ENCODE measurements around the gene ZNF358.

Gene ZNF358

DNA sequence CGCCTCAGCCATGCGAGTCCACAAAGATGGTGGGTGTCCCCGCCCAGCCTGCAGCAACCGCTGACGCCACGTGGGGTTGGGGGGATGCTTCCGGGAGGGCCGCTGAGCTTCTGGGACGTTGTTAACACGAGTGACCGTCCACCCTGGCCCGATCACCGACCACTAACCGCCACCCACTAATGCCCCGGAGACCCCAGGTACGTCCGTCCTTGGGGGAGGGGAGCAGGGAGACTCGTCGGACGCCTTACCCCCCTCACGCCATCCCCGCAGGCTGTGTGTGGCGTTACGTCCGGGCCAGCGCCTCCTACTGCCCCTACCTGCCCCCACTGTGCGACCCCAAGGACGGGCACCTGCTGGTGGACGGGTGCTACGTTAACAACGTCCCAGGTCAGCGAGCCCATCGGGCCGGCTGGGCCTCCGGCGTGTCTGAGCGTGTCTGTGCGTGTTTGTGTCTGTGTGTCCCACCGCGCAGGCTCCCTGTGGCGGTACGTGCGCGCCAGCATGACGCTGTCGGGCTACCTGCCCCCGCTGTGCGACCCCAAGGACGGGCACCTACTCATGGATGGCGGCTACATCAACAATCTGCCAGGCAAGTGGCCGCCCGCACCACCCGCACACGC, 40.9 kb downstream of the ZNF358 start:
- no peak for TF ChIP-seq EZH2 (IDR thresholded peaks at IDR 0.05; ENCODE audit: borderline replicate concordance, low read length)
- TF ChIP-seq, protein P1, sequence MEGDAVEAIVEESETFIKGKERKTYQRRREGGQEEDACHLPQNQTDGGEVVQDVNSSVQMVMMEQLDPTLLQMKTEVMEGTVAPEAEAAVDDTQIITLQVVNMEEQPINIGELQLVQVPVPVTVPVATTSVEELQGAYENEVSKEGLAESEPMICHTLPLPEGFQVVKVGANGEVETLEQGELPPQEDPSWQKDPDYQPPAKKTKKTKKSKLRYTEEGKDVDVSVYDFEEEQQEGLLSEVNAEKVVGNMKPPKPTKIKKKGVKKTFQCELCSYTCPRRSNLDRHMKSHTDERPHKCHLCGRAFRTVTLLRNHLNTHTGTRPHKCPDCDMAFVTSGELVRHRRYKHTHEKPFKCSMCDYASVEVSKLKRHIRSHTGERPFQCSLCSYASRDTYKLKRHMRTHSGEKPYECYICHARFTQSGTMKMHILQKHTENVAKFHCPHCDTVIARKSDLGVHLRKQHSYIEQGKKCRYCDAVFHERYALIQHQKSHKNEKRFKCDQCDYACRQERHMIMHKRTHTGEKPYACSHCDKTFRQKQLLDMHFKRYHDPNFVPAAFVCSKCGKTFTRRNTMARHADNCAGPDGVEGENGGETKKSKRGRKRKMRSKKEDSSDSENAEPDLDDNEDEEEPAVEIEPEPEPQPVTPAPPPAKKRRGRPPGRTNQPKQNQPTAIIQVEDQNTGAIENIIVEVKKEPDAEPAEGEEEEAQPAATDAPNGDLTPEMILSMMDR (IDR thresholded peaks at IDR 0.05; ENCODE audit: low read length): no peak
- H3F3A ChIP-seq (ENCODE audit: insufficient read depth, low read length): no peaks in the 10 kb centered on the region

DNA sequence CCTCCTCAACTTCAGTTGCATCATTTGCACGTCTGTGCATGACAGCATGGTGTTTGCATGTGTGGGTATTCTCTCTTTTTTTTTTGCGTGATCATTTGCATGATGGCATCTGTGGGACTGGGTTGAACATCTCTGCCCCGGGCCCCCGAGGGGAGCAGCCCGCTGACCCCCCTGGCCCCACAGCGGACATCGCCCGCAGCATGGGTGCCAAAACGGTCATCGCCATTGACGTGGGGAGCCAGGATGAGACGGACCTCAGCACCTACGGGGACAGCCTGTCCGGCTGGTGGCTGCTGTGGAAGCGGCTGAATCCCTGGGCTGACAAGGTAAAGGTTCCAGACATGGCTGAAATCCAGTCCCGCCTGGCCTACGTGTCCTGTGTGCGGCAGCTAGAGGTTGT, 42.8 kb downstream of the ZNF358 start:
- no peak overlapping the region for H2AFZ ChIP-seq (ENCODE audit: low read length)
- no peak overlapping the region for H3K9ac ChIP-seq (ENCODE audit: low read length)
- H3K4me1 ChIP-seq (ENCODE audit: insufficient read depth, low read length, severe bottlenecking): no peaks in the 10 kb centered on the region
- H3K4me3 ChIP-seq (ENCODE audit: low read depth, low read length, poor library complexity, severe bottlenecking): no peak overlapping the region
- no peaks in the 10 kb centered on the region for H3K9me3 ChIP-seq (ENCODE audit: low read length)
- H3K36me3 ChIP-seq (ENCODE audit: insufficient read depth, low read length): peaks cover 50% of the 10 kb centered on the region
- H3K79me2 ChIP-seq (ENCODE audit: insufficient read depth, low read length): no peaks in the 10 kb centered on the region
- TF ChIP-seq, protein P1 (IDR thresholded peaks at IDR 0.05; ENCODE audit: low read length): no peak
- TF ChIP-seq EZH2 (IDR thresholded peaks at IDR 0.05; ENCODE audit: borderline replicate concordance, low read length): no peak
- H3K27me3 ChIP-seq (ENCODE audit: insufficient read depth, low read length): no peaks in the 10 kb centered on the region
- no peaks in the 10 kb centered on the region for H3K9me2 ChIP-seq (ENCODE audit: low read depth, low read length)
- H4K20me1 ChIP-seq (ENCODE audit: insufficient read depth, low read length): no peaks in the 10 kb centered on the region
- H3K4me2 ChIP-seq (ENCODE audit: low read length): no peak overlapping the region
- H3K27ac ChIP-seq (ENCODE audit: low read depth, low read length, poor library complexity, severe bottlenecking): no peak overlapping the region
- no peaks in the 10 kb centered on the region for H3F3A ChIP-seq (ENCODE audit: insufficient read depth, low read length)

More for the DNA sequence above, 40.9 kb downstream of the ZNF358 start:
- no peaks in the 10 kb centered on the region for H3K9me3 ChIP-seq (ENCODE audit: low read length)
- H3K27ac ChIP-seq (ENCODE audit: low read depth, low read length, poor library complexity, severe bottlenecking): no peak overlapping the region
- H4K20me1 ChIP-seq (ENCODE audit: insufficient read depth, low read length): no peaks in the 10 kb centered on the region
- no peak overlapping the region for H3K4me2 ChIP-seq (ENCODE audit: low read length)
- H3K79me2 ChIP-seq (ENCODE audit: insufficient read depth, low read length): no peaks in the 10 kb centered on the region
- H2AFZ ChIP-seq (ENCODE audit: low read length): no peak overlapping the region
- H3K4me3 ChIP-seq (ENCODE audit: low read depth, low read length, poor library complexity, severe bottlenecking): no peak overlapping the region
- peaks cover 51% of the 10 kb centered on the region for H3K36me3 ChIP-seq (ENCODE audit: insufficient read depth, low read length)
- no peaks in the 10 kb centered on the region for H3K9me2 ChIP-seq (ENCODE audit: low read depth, low read length)
- H3K9ac ChIP-seq (ENCODE audit: low read length): no peak overlapping the region
- no peaks in the 10 kb centered on the region for H3K27me3 ChIP-seq (ENCODE audit: insufficient read depth, low read length)
- no peaks in the 10 kb centered on the region for H3K4me1 ChIP-seq (ENCODE audit: insufficient read depth, low read length, severe bottlenecking)

DNA sequence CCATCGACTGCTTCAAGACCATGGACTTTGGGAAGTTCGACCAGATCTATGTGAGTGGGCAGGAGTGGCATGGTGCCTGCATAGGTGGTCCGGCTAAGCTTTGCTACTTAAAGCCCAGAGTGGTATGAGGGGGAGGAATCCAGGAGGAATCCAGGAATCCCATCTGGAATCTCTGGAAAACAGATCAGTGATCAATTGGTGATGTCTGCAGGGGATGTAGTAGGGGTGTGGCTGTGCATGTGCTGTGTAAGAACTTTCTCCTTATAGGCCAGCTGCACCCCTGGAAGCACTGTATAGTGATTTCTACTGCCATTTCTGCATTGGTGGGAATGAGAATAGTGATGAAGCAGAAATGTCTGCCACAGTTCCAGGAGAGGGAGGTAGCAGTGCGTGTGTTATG, 43.2 kb downstream of the ZNF358 start:
- Histone ChIP-seq H3K36me3 (ENCODE audit: insufficient read depth, low read length) (peaks cover 50% of the 10 kb centered on the region), H3K9me2 (ENCODE audit: low read depth, low read length) (no peaks in the 10 kb centered on the region), H3K27ac (ENCODE audit: low read depth, low read length, poor library complexity, severe bottlenecking) (no peak overlapping the region), H2AFZ (ENCODE audit: low read length) (no peak overlapping the region), H3K27me3 (ENCODE audit: insufficient read depth, low read length) (no peaks in the 10 kb centered on the region), H4K20me1 (ENCODE audit: insufficient read depth, low read length) (no peaks in the 10 kb centered on the region), H3K79me2 (ENCODE audit: insufficient read depth, low read length) (no peaks in the 10 kb centered on the region), H3K4me1 (ENCODE audit: insufficient read depth, low read length, severe bottlenecking) (no peaks in the 10 kb centered on the region), H3K4me2 (ENCODE audit: low read length) (no peak overlapping the region), H3F3A (ENCODE audit: insufficient read depth, low read length) (no peaks in the 10 kb centered on the region), H3K9ac (ENCODE audit: low read length) (no peak overlapping the region), H3K4me3 (ENCODE audit: low read depth, low read length, poor library complexity, severe bottlenecking) (no peak overlapping the region), H3K9me3 (ENCODE audit: low read length) (no peaks in the 10 kb centered on the region)
- TF ChIP-seq, protein P1 (IDR thresholded peaks at IDR 0.05; ENCODE audit: low read length): no peak
- no peak for TF ChIP-seq EZH2 (IDR thresholded peaks at IDR 0.05; ENCODE audit: borderline replicate concordance, low read length)
